GM20000 (cell line): Measurements from ENCODE around the gene MSTN.

Experiments
- DNase-seq: peaks from one replicate; pipeline ENCODE4 v3.0.0; 2012; ENCODE audit warnings: low spot score
- CTCF ChIP-seq: IDR thresholded peaks from 2 replicates; pipeline ENCODE4 v1.5.1; 2012; ENCODE audit warnings: mild to moderate bottlenecking, control low read depth; ENCODE audit errors: extremely low read depth, missing control alignments

MSTN gene

DNA sequence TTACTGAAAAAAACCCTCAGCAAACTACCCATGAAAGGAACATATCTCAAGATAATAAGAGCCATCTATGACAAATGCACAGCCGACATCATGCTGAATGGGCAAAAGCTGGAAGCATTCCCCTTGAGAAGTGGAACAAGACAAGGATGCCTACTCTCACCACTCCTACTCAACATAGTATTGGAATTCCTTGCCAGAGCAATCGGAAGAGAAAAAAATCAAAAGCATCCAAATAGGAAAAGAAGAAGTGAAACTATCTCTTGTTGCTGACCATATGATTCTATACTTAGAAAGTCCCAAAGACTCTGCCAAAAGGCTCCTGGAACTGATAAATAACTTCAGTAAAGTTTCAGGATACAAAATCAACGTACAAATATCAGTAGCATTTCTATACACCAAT, 40.6 kb upstream of the MSTN start:
- no peak for DNase-seq
- no peak for TF ChIP-seq CTCF

DNA sequence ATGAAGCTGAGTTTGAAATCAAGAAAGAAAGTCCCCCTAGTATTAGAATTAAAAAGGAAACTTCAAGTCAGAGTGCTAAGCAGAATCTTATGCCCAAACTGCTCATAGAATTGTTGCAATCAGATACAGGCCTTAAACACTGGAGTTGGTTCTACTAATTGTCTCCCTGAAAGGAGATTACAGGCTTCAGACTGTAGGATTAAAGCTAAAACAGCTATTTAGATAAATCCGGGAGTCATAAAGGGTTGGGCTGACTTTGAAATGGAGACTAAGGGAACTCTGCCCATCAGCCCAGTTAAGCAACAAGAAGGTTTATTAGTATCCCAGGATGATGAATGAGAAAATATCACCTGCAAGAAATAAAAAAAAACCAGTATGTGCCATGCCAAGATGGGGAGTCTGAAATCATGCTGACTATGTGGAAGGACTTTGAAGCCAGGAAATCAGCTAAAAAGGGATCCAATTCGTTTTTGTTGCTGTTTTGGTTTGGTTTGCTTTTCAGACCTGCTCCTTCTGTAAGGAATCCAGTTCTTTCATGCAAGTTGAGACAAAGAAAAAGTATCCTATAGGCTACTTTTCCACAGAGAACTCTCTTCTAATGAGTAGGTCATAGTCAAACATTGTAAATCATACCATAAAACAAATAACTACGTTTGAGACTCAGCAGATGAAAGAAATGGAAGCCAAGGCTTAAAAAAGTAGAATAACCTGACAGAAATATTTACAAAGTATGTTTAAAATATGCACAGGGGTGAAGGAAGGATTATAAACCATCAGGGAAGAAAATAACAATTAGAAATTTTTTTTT, 37.6 kb upstream of the MSTN start:
- no peak for DNase-seq
- no peak for TF ChIP-seq CTCF

DNA sequence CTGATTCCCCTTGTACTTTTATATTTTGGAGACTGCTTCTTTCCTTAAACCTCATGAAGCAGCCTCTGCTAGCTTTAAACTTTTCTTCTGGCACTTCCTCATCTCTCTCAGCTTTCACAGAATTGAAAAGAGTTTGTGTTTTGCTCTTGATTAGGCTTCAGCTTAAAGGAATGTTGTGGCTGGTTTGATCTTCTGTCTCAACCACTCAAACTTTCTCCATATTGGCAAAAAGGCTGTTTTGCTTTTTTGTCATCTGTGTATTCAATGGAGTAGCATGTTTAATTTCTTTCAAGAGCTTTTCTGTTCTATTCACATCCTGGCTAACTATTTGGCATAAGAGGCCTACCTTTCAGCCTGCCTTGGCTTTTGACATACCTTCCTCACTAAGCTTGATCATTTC, 36.3 kb upstream of the MSTN start:
- no peak for TF ChIP-seq CTCF
- DNase-seq, result no peak

GRCh38 chr2:190097115-190097514, 34.6 kb upstream of the MSTN start:
- DNase-seq, result no peak
- no peak for TF ChIP-seq CTCF

- TF ChIP-seq CTCF, result no peak
- DNase-seq, result no peak
Observed at GRCh38 chr2:190094316-190094871, 31.9 kb upstream of the MSTN start.

DNA sequence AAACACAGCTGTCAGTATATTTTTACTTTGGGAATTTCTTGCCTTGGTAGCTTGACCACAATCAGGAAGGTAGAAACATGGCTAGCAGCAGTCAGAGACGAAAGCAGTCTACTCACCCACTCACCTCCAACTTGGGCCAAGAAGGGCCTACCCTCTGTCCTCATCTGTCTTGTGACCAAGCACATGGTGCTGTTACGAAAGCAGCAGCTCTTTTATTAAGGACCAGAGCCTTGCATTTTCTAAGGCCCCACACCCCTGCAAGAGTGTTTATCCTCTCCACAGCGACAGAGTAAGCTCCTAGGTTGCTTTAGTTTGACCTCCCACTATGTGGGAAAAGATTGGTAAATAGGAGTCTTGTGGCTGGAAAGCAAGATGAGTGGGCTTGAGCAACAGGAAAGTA, 31.3 kb upstream of the MSTN start:
- DNase-seq, result no peak
- TF ChIP-seq CTCF, result no peak

- DNase-seq, result no peak
- no peak for TF ChIP-seq CTCF
Observed at GRCh38 chr2:190090148-190090547, 27.6 kb upstream of the MSTN start.
